Aorta (tissue), 5 donors: Measurements from ENCODE around the gene WNT1. TPM values are rescaled to one million over a fixed set of nuclear protein-coding genes. Genes with fewer than 3 reads are reported as not detected.
A peak's percentile ranks its signal among the peaks of the same experiment; 100 is the strongest.

ENCODE experiments used
- ATAC-seq: fragments of 200-7000 bp; cut with Tn5 transposase; one replicate; pipeline ENCODE4 v1.9.1; 2022; ENCODE audit warnings: moderate library complexity; ENCODE audit not compliant: low FRiP score
- DNase-seq, 2 donors: peaks; one replicate each; pipeline ENCODE4 v3.0.0-alpha.2; 2020
- H3K27ac ChIP-seq, 2 donors: one replicate each; pipeline ENCODE4 v1.5.1; 2013; ENCODE audit warnings: low read length in 2 of 2, mild to moderate bottlenecking in 2 of 2, moderate library complexity in 2 of 2, control low read depth in 1 of 2, inconsistent platforms in 1 of 2, low read depth in 1 of 2
- H3K27me3 ChIP-seq, 2 donors: one replicate each; pipeline ENCODE4 v1.6.1; 2013; ENCODE audit warnings: control low read depth in 1 of 2, low read length in 1 of 2, mild to moderate bottlenecking in 1 of 2, moderate library complexity in 1 of 2; ENCODE audit not compliant: insufficient read depth in 2 of 2, control insufficient read depth in 1 of 2
- H3K36me3 ChIP-seq, 2 donors: one replicate each; pipeline ENCODE4 v1.6.1; 2013; ENCODE audit warnings: control low read depth in 1 of 2, low read length in 1 of 2, mild to moderate bottlenecking in 1 of 2; ENCODE audit not compliant: insufficient read depth in 2 of 2, control insufficient read depth in 1 of 2
- H3K4me1 ChIP-seq, 2 donors: one replicate each; pipeline ENCODE4 v1.6.1; 2013; ENCODE audit warnings: low read length in 2 of 2, control low read depth in 1 of 2, mild to moderate bottlenecking in 1 of 2, moderate library complexity in 1 of 2; ENCODE audit not compliant: insufficient read depth in 2 of 2, control insufficient read depth in 1 of 2
- H3K4me3 ChIP-seq, 2 donors: one replicate each; pipeline ENCODE4 v1.5.1; 2013; ENCODE audit warnings: low read length in 2 of 2, control low read depth in 1 of 2, mild to moderate bottlenecking in 1 of 2
- H3K9me3 ChIP-seq: one replicate; pipeline ENCODE4 v1.6.1; 2013; ENCODE audit warnings: mild to moderate bottlenecking, low read length; ENCODE audit not compliant: control insufficient read depth
- WGBS, 2 donors: extraction: QIAGEN DNeasy Blood & Tissue Kit; methylation state at CpG; one replicate each; pipeline ENCODE4 v1.1.7; 2013; 5-methylcytosine and 5-hydroxymethylcytosine counted together
- intact Hi-C, 2 donors: fragments of 100-400 bp; cut with DNase I; formaldehyde crosslinking; loops; one replicate each; pipeline versions ENCODE4 v1.14.2 to v1.15.0; 2022
- polyA plus RNA-seq, 2 donors: library from polyadenylated mRNA; stranded (reverse); fragments of 200-250 nt; gene quantifications; one replicate each; pipeline ENCODE4 v1.2.3, GENCODE V29; 2013
- total RNA-seq, 2 donors: library from RNA; stranded (reverse); fragmentation: NEBNext Ultra II Directional; extraction: Animal tissue kit (Norgen Biotek cat#: 25700); gene quantifications; one replicate each; pipeline ENCODE4 v1.2.1, GENCODE V29; 2021
- donor health status: healthy with polysubstance abuse.
- donor health status: Bipolar disorder and iron deficiency.
- donor health status: DM: no; HTN: no; CAD: no.
- donor health status: DM: no; HTN: no; CAD: no.
- donor health status: DM: yes; HTN: yes; CAD: no.

WNT1 gene
- total and polyA plus RNA-seq, 4 donors = not detected

- intact Hi-C loops = loop anchor here in 1 of 2 donors (5.0 kb wide), 1 partner anchor 133 kb away; the partner anchor contains the start of gene DDX23
- no peaks in the 10 kb centered on the region for H3K27me3 ChIP-seq
- DNase-seq = peak; percentile 68 to 91
- no peaks in the 10 kb centered on the region for H3K4me1 ChIP-seq
- no peak overlapping the region for H3K4me3 ChIP-seq
- WGBS, 2 donors = 5 to 6% methylated on average over 10 of the region's 10 CpGs
- H3K9me3 ChIP-seq = no peaks in the 10 kb centered on the region
- H3K36me3 ChIP-seq = no peaks in the 10 kb centered on the region
- peak; percentile 47 for ATAC-seq
- H3K27ac ChIP-seq = no peak overlapping the region
These were observed 7.4 kb downstream of the WNT1 start for GRCh38 chr12:48985475-48985897.

- H3K4me3 ChIP-seq = no peak overlapping the region
- ATAC-seq (no peak), DNase-seq (no peak)
- H3K9me3 ChIP-seq = no peaks in the 10 kb centered on the region
- H3K36me3 ChIP-seq = no peaks in the 10 kb centered on the region
- WGBS, 2 donors = 53 to 59% methylated on average over 2 of the region's 2 CpGs
- no peaks in the 10 kb centered on the region for H3K4me1 ChIP-seq
- H3K27me3 ChIP-seq = no peaks in the 10 kb centered on the region
- intact Hi-C loops = loop anchor here in 1 of 2 donors (5.0 kb wide), 1 partner anchor 134 kb away; the partner anchor contains the start of gene DDX23
- no peak overlapping the region for H3K27ac ChIP-seq
These were observed 7.8 kb downstream of the WNT1 start for GRCh38 chr12:48985901-48986300.

- H3K27ac ChIP-seq = no peak overlapping the region
- no peak for ATAC-seq
- H3K4me1 ChIP-seq = no peaks in the 10 kb centered on the region
- H3K27me3 ChIP-seq = no peaks in the 10 kb centered on the region
- DNase-seq = no peak
- H3K4me3 ChIP-seq = no peak overlapping the region
- no peaks in the 10 kb centered on the region for H3K9me3 ChIP-seq
- H3K36me3 ChIP-seq = no peaks in the 10 kb centered on the region
- intact Hi-C loops = loop anchor here in 1 of 2 donors (5.0 kb wide), 1 partner anchor 135 kb away; the partner anchor contains the start of gene DDX23
- 85 to 87% methylated on average over 21 to 23 of the region's 23 CpGs for WGBS, 2 donors
These were observed 8.7 kb downstream of the WNT1 start for GRCh38 chr12:48986720-48987291.

- peak; percentile 77 to 93 for DNase-seq
- Histone ChIP-seq H3K27me3 (no peaks in the 10 kb centered on the region), H3K9me3 (no peaks in the 10 kb centered on the region), H3K27ac (no peak overlapping the region), H3K4me1 (no peaks in the 10 kb centered on the region), H3K4me3 (no peak overlapping the region), H3K36me3 (no peaks in the 10 kb centered on the region)
- ATAC-seq = peak; percentile 73
- intact Hi-C loops = loop anchor here in 1 of 2 donors (5.0 kb wide), 1 partner anchor 136 kb away; the partner anchor contains the start of gene DDX23
- WGBS, 2 donors = 29 to 31% methylated on average over 16 of the region's 16 CpGs
These were observed 10.0 kb downstream of the WNT1 start for GRCh38 chr12:48988030-48988649.

GRCh38 chr12:48990552-48990951, 12.4 kb downstream of the WNT1 start:
- no peak for DNase-seq
- no peaks in the 10 kb centered on the region for H3K9me3 ChIP-seq
- ATAC-seq = no peak
- H3K27me3 ChIP-seq = no peaks in the 10 kb centered on the region
- no peak overlapping the region for H3K4me3 ChIP-seq
- intact Hi-C loops = loop anchor here in 1 of 2 donors (10.0 kb wide), 1 partner anchor 136 kb away; the partner anchor contains the start of gene DDX23
- no peaks in the 10 kb centered on the region for H3K36me3 ChIP-seq
- H3K27ac ChIP-seq = no peak overlapping the region
- no peaks in the 10 kb centered on the region for H3K4me1 ChIP-seq

- DNase-seq (no peak), ATAC-seq (no peak)
- no peaks in the 10 kb centered on the region for H3K9me3 ChIP-seq
- H3K4me1 ChIP-seq = no peaks in the 10 kb centered on the region
- no peaks in the 10 kb centered on the region for H3K36me3 ChIP-seq
- intact Hi-C loops = loop anchor here in 1 of 2 donors (10.0 kb wide), 1 partner anchor 137 kb away; the partner anchor contains the start of gene DDX23
- H3K27me3 ChIP-seq = no peaks in the 10 kb centered on the region
- H3K27ac ChIP-seq = no peak overlapping the region
- no peak overlapping the region for H3K4me3 ChIP-seq
- 70 to 74% methylated on average over 8 of the region's 8 CpGs for WGBS, 2 donors
These were observed 13.3 kb downstream of the WNT1 start for GRCh38 chr12:48991247-48992050.

GRCh38 chr12:48993787-48994186, 15.7 kb downstream of the WNT1 start:
- Histone ChIP-seq H3K4me1 (no peaks in the 10 kb centered on the region), H3K27me3 (no peaks in the 10 kb centered on the region), H3K27ac (no peak overlapping the region), H3K36me3 (no peaks in the 10 kb centered on the region), H3K4me3 (no peak overlapping the region), H3K9me3 (no peaks in the 10 kb centered on the region)
- ATAC-seq (no peak), DNase-seq (no peak)
- intact Hi-C loops = loop anchor here in 1 of 2 donors (10.0 kb wide), 1 partner anchor 139 kb away; the partner anchor contains the start of gene DDX23
- WGBS, 2 donors = 75 to 77% methylated on average over 3 of the region's 3 CpGs

- Histone ChIP-seq H3K27ac (no peak overlapping the region), H3K9me3 (no peaks in the 10 kb centered on the region), H3K4me1 (no peaks in the 10 kb centered on the region), H3K4me3 (no peak overlapping the region), H3K36me3 (no peaks in the 10 kb centered on the region), H3K27me3 (no peaks in the 10 kb centered on the region)
- ATAC-seq = no peak
- DNase-seq = peak in 1 of 2 donors; percentile 41
- intact Hi-C loops = loop anchor here in 1 of 2 donors (10.0 kb wide), 1 partner anchor 140 kb away; the partner anchor contains the start of gene DDX23
- WGBS, 2 donors = 25 to 31% methylated on average over 25 to 32 of the region's 32 CpGs
These were observed 16.3 kb downstream of the WNT1 start for GRCh38 chr12:48994224-48995085.
